ENCODE measurements around the gene MYBPH.

The MYBPH gene

GRCh38 chr1:203186446-203187303, 11.0 kb upstream of the MYBPH start, which contains the start of gene CHI3L1:
TSS of gene CHI3L1 (minus strand) at chr1:203186704. CDS start at chr1:203186623, 81 bp downstream.
- TF ChIP-seq RARB (CRISPR knock-in tag; IDR thresholded peaks at IDR 0.05) (no peak), PATZ1 (CRISPR knock-in tag; IDR thresholded peaks at IDR 0.05; ENCODE audit: borderline replicate concordance) (no peak), TOX (CRISPR knock-in tag; IDR thresholded peaks at IDR 0.05; ENCODE audit: borderline replicate concordance) (no peak), TCF4 (CRISPR knock-in tag; IDR thresholded peaks at IDR 0.05; ENCODE audit: borderline replicate concordance) (no peak), ZFP30 (CRISPR knock-in tag; IDR thresholded peaks at IDR 0.05) (no peak), CSRNP3 (CRISPR knock-in tag; IDR thresholded peaks at IDR 0.05) (no peak), ZNF565 (CRISPR knock-in tag; conservative IDR thresholded peaks at IDR 0.05; ENCODE audit: low read depth) (no peak), ZFP3 (CRISPR knock-in tag; IDR thresholded peaks at IDR 0.05) (no peak), OSR1 (CRISPR knock-in tag; IDR thresholded peaks at IDR 0.05) (no peak), ESRRG (CRISPR knock-in tag; IDR thresholded peaks at IDR 0.05) (no peak)
- TF ChIP-seq, protein P1, sequence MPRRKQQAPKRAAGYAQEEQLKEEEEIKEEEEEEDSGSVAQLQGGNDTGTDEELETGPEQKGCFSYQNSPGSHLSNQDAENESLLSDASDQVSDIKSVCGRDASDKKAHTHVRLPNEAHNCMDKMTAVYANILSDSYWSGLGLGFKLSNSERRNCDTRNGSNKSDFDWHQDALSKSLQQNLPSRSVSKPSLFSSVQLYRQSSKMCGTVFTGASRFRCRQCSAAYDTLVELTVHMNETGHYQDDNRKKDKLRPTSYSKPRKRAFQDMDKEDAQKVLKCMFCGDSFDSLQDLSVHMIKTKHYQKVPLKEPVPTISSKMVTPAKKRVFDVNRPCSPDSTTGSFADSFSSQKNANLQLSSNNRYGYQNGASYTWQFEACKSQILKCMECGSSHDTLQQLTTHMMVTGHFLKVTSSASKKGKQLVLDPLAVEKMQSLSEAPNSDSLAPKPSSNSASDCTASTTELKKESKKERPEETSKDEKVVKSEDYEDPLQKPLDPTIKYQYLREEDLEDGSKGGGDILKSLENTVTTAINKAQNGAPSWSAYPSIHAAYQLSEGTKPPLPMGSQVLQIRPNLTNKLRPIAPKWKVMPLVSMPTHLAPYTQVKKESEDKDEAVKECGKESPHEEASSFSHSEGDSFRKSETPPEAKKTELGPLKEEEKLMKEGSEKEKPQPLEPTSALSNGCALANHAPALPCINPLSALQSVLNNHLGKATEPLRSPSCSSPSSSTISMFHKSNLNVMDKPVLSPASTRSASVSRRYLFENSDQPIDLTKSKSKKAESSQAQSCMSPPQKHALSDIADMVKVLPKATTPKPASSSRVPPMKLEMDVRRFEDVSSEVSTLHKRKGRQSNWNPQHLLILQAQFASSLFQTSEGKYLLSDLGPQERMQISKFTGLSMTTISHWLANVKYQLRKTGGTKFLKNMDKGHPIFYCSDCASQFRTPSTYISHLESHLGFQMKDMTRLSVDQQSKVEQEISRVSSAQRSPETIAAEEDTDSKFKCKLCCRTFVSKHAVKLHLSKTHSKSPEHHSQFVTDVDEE (CRISPR knock-in tag; IDR thresholded peaks at IDR 0.05) = no peak
- no peak for ATAC-seq

DNA sequence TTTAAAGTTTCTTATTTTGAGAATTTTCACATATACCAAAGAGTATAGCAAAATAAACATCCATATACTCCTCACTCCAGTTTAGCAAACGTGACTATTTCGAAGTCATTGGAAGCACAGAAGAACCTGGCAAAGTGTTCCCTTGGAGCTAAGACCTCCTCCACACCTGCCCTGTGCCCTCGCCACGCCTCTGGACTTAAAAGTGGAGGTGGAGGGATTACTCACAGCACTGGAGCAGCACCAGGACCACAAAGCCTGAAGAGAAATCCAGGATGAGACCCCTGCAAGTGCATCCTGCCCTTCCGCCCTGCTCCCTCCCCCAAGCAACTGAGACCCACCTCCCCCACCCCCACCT, 10.4 kb upstream of the MYBPH start:
- no peak for TF ChIP-seq ESRRG (CRISPR knock-in tag; IDR thresholded peaks at IDR 0.05)
- no peak for TF ChIP-seq ZFP30 (CRISPR knock-in tag; IDR thresholded peaks at IDR 0.05)
- no peak for TF ChIP-seq CSDC2 (CRISPR knock-in tag; IDR thresholded peaks at IDR 0.05)
- no peak for TF ChIP-seq CREB5 (CRISPR knock-in tag; IDR thresholded peaks at IDR 0.05; ENCODE audit: low read depth)
- TF ChIP-seq ARNTL (CRISPR knock-in tag; IDR thresholded peaks at IDR 0.05; ENCODE audit: borderline replicate concordance, low read depth) = no peak
- TF ChIP-seq ZFP3 (CRISPR knock-in tag; IDR thresholded peaks at IDR 0.05) = no peak
- no peak for TF ChIP-seq PATZ1 (CRISPR knock-in tag; IDR thresholded peaks at IDR 0.05; ENCODE audit: borderline replicate concordance)
- TF ChIP-seq SNAI2 (CRISPR knock-in tag; IDR thresholded peaks at IDR 0.05) = no peak
- TF ChIP-seq RARB (CRISPR knock-in tag; IDR thresholded peaks at IDR 0.05) = no peak
- no peak for TF ChIP-seq ZNF8 (CRISPR knock-in tag; IDR thresholded peaks at IDR 0.05)
- TF ChIP-seq ISL1 (CRISPR knock-in tag; IDR thresholded peaks at IDR 0.05) = no peak
- TF ChIP-seq ZNF70 (CRISPR knock-in tag; IDR thresholded peaks at IDR 0.05) = no peak
- TF ChIP-seq, protein P2, sequence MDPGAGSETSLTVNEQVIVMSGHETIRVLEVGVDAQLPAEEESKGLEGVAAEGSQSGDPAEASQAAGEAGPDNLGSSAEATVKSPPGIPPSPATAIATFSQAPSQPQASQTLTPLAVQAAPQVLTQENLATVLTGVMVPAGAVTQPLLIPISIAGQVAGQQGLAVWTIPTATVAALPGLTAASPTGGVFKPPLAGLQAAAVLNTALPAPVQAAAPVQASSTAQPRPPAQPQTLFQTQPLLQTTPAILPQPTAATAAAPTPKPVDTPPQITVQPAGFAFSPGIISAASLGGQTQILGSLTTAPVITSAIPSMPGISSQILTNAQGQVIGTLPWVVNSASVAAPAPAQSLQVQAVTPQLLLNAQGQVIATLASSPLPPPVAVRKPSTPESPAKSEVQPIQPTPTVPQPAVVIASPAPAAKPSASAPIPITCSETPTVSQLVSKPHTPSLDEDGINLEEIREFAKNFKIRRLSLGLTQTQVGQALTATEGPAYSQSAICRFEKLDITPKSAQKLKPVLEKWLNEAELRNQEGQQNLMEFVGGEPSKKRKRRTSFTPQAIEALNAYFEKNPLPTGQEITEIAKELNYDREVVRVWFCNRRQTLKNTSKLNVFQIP (CRISPR knock-in tag; IDR thresholded peaks at IDR 0.05; ENCODE audit: borderline replicate concordance, low read depth) = no peak
- no peak for TF ChIP-seq CSRNP3 (CRISPR knock-in tag; IDR thresholded peaks at IDR 0.05)
- no peak for TF ChIP-seq BACH2 (CRISPR knock-in tag; IDR thresholded peaks at IDR 0.05; ENCODE audit: borderline replicate concordance)
- no peak for TF ChIP-seq ZNF565 (CRISPR knock-in tag; conservative IDR thresholded peaks at IDR 0.05; ENCODE audit: low read depth)
- TF ChIP-seq TOX (CRISPR knock-in tag; IDR thresholded peaks at IDR 0.05; ENCODE audit: borderline replicate concordance) = no peak
- ATAC-seq = no peak
